HAP-1 (cell line): Measurements from ENCODE around the gene ELL.

Source experiments
- DNase-seq, 2 experiments: peaks; one replicate each; pipeline ENCODE4 v3.0.0-alpha.2; 2016 to 2020; ENCODE audit warnings: low spot score in 2 of 2
- H3K27me3 ChIP-seq: fragments of 250-450 bp; sonication (Bioruptor Pico); 2 replicates; pipeline ENCODE4 v1.5.1; 2020; ENCODE audit warnings: low read depth, mild to moderate bottlenecking, moderate library complexity
- H3K36me3 ChIP-seq: fragments of 250-450 bp; sonication (Bioruptor Pico); replicated peaks from 2 replicates; pipeline ENCODE4 v1.5.1; 2020; ENCODE audit warnings: mild to moderate bottlenecking
- H3K4me1 ChIP-seq: fragments of 250-450 bp; sonication (Bioruptor Pico); 2 replicates; pipeline ENCODE4 v1.5.1; 2020; ENCODE audit warnings: mild to moderate bottlenecking
- H3K4me3 ChIP-seq: fragments of 250-450 bp; sonication (Bioruptor Pico); 2 replicates; pipeline ENCODE4 v1.5.1; 2020; ENCODE audit warnings: mild to moderate bottlenecking, moderate library complexity
- H3K9me3 ChIP-seq: fragments of 250-450 bp; sonication (Bioruptor Pico); 2 replicates; pipeline ENCODE4 v1.5.1; 2020; ENCODE audit warnings: mild to moderate bottlenecking, moderate library complexity
- in situ Hi-C: fragments of 300-500 bp; cut with MboI; formaldehyde crosslinking; loops from 3 replicates; pipeline ENCODE4 v1.14.3; 2020; ENCODE audit warnings: low sequenced_read_pairs, inconsistent platforms, mixed read lengths

ELL gene

GRCh38 chr19:18496167-18496979 lies 25.5 kb downstream of the ELL start:
- H3K36me3 ChIP-seq: no peaks in the 10 kb centered on the region
- H3K9me3 ChIP-seq: no peaks in the 10 kb centered on the region
- H3K4me1 ChIP-seq: no peaks in the 10 kb centered on the region
- no peak overlapping the region for H3K4me3 ChIP-seq
- in situ Hi-C loops: no loop called here
- DNase-seq: no peak
- no peaks in the 10 kb centered on the region for H3K27me3 ChIP-seq

- no peaks in the 10 kb centered on the region for H3K27me3 ChIP-seq
- H3K4me1 ChIP-seq: no peaks in the 10 kb centered on the region
- in situ Hi-C loops: no loop called here
- H3K36me3 ChIP-seq: no peaks in the 10 kb centered on the region
- no peaks in the 10 kb centered on the region for H3K9me3 ChIP-seq
- no peak for DNase-seq
- no peak overlapping the region for H3K4me3 ChIP-seq
These were observed 26.5 kb downstream of the ELL start for GRCh38 chr19:18495204-18495911.

- in situ Hi-C loops: no loop called here
- H3K4me1 ChIP-seq: no peaks in the 10 kb centered on the region
- no peaks in the 10 kb centered on the region for H3K9me3 ChIP-seq
- H3K36me3 ChIP-seq: no peaks in the 10 kb centered on the region
- no peaks in the 10 kb centered on the region for H3K27me3 ChIP-seq
- no peak overlapping the region for H3K4me3 ChIP-seq
- no peak for DNase-seq
These were observed 27.6 kb downstream of the ELL start for GRCh38 chr19:18494267-18494607.

GRCh38 chr19:18493440-18494266 lies 28.2 kb downstream of the ELL start:
- Histone ChIP-seq H3K4me1 (no peaks in the 10 kb centered on the region), H3K36me3 (no peaks in the 10 kb centered on the region), H3K9me3 (no peaks in the 10 kb centered on the region), H3K4me3 (no peak overlapping the region), H3K27me3 (no peaks in the 10 kb centered on the region)
- in situ Hi-C loops: no loop called here
- no peak for DNase-seq

- H3K27me3 ChIP-seq: no peaks in the 10 kb centered on the region
- no peaks in the 10 kb centered on the region for H3K9me3 ChIP-seq
- no peak overlapping the region for H3K4me3 ChIP-seq
- DNase-seq: no peak
- no peaks in the 10 kb centered on the region for H3K36me3 ChIP-seq
- H3K4me1 ChIP-seq: no peaks in the 10 kb centered on the region
- in situ Hi-C loops: no loop called here
These were observed 29.6 kb downstream of the ELL start for GRCh38 chr19:18491995-18492953.

- in situ Hi-C loops: no loop called here
- no peaks in the 10 kb centered on the region for H3K4me1 ChIP-seq
- no peaks in the 10 kb centered on the region for H3K36me3 ChIP-seq
- H3K9me3 ChIP-seq: no peaks in the 10 kb centered on the region
- no peak for DNase-seq
- no peaks in the 10 kb centered on the region for H3K27me3 ChIP-seq
- no peak overlapping the region for H3K4me3 ChIP-seq
These were observed 31.1 kb downstream of the ELL start for GRCh38 chr19:18490728-18491127.

GRCh38 chr19:18489627-18490184 lies 32.2 kb downstream of the ELL start:
- Histone ChIP-seq H3K4me3 (no peak overlapping the region), H3K4me1 (no peaks in the 10 kb centered on the region), H3K36me3 (no peaks in the 10 kb centered on the region), H3K27me3 (no peaks in the 10 kb centered on the region), H3K9me3 (no peaks in the 10 kb centered on the region)
- no peak for DNase-seq
- in situ Hi-C loops: no loop called here

GRCh38 chr19:18488838-18489626 lies 32.8 kb downstream of the ELL start:
- H3K4me3 ChIP-seq: no peak overlapping the region
- H3K4me1 ChIP-seq: no peaks in the 10 kb centered on the region
- no peaks in the 10 kb centered on the region for H3K36me3 ChIP-seq
- peak in 1 of 2 experiments; percentile 54 for DNase-seq
- H3K9me3 ChIP-seq: no peaks in the 10 kb centered on the region
- H3K27me3 ChIP-seq: no peaks in the 10 kb centered on the region
- in situ Hi-C loops: no loop called here

GRCh38 chr19:18488403-18488723 lies 33.5 kb downstream of the ELL start:
- Histone ChIP-seq H3K36me3 (no peaks in the 10 kb centered on the region), H3K27me3 (no peaks in the 10 kb centered on the region), H3K9me3 (no peaks in the 10 kb centered on the region), H3K4me1 (no peaks in the 10 kb centered on the region), H3K4me3 (no peak overlapping the region)
- no peak for DNase-seq
- in situ Hi-C loops: no loop called here

GRCh38 chr19:18487576-18488402 lies 34.1 kb downstream of the ELL start:
- H3K4me3 ChIP-seq: no peak overlapping the region
- in situ Hi-C loops: no loop called here
- H3K27me3 ChIP-seq: no peaks in the 10 kb centered on the region
- H3K9me3 ChIP-seq: no peaks in the 10 kb centered on the region
- H3K4me1 ChIP-seq: no peaks in the 10 kb centered on the region
- no peaks in the 10 kb centered on the region for H3K36me3 ChIP-seq
- DNase-seq: no peak

- no peaks in the 10 kb centered on the region for H3K9me3 ChIP-seq
- no peaks in the 10 kb centered on the region for H3K4me1 ChIP-seq
- H3K4me3 ChIP-seq: no peak overlapping the region
- H3K27me3 ChIP-seq: no peaks in the 10 kb centered on the region
- H3K36me3 ChIP-seq: no peaks in the 10 kb centered on the region
- no peak for DNase-seq
- in situ Hi-C loops: no loop called here
These were observed 35.1 kb downstream of the ELL start for GRCh38 chr19:18486746-18487145.

- Histone ChIP-seq H3K9me3 (no peaks in the 10 kb centered on the region), H3K4me1 (no peaks in the 10 kb centered on the region)
- in situ Hi-C loops: no loop called here
These were observed 36.9 kb downstream of the ELL start for GRCh38 chr19:18484992-18485391.

More at GRCh38 chr19:18484992-18485391, 36.9 kb downstream of the ELL start:
- Histone ChIP-seq H3K27me3 (no peaks in the 10 kb centered on the region), H3K36me3 (no peaks in the 10 kb centered on the region), H3K4me3 (no peak overlapping the region)
- DNase-seq: no peak
